Measurements from ENCODE around the gene ZGRF1.
"Not testable (repeated sequence)": the region's sequence is repeated elsewhere in the genome, so short reads cannot be mapped to it uniquely, and the experiment has no call there.

Gene ZGRF1

DNA sequence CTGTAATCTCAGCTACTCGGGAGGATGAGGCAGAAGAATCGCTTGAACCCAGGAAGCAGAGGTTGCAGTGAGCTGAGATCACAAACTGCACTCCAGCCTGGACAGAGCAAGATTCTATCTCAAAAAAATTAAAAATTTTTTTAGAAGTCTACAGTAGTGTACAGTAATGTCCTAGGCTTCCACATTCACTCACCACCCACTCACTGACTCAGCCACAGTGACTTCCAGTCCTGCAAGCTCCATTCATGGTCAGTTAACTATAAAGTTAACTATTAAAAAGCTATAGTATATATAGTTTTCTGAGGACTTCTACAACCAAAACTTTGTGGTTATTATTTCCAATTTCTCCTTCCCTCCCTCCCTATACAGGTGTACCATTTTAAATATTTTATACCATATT is 86.0 kb downstream of the ZGRF1 start:
- DNase-seq (ENCODE audit: low read depth) = peak; percentile 65

GRCh38 chr4:112546476-112546875 is 90.2 kb downstream of the ZGRF1 start:
- no peak for DNase-seq (ENCODE audit: low read depth)

GRCh38 chr4:112545346-112545745 is 91.4 kb downstream of the ZGRF1 start:
- DNase-seq (ENCODE audit: low read depth) = no peak

DNA sequence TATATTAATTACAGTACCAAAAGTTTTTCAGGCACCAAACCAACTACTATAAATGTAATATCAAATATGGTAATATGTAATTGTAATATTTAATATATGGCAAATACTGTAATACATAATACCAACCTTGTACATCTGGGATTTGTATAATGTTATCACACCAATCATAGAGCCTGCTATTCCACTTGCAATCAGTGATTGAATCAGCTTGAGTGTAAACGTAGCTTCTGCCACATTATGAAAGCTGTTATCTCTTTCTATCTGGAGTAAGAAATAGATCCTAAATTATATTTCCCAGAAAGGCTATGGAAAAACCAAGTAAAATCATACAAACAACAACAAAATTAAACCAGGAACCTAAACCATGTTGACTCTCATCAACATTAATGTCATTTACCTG is 96.0 kb downstream of the ZGRF1 start:
- DNase-seq (ENCODE audit: low read depth) = no peak

DNA sequence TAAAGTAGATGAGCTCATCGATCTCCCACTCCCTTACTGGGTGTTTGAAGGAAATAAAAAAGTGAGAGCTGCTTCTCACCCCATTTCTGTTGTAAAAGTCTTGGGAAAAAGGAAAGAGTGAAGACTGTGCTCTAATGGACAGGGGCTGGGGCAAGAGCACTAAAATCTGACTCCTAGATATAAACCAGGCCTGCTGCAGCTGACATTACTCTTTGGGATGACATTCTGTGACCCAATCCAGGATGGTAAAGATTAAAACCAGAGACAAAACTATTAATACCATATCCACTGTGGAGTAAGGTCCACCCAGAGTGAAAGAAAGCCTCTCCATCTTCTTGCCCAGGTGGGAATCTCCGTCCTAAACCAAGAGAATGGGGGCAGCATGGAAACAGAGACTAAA is 100.6 kb downstream of the ZGRF1 start:
- no peak for DNase-seq (ENCODE audit: low read depth)

DNA sequence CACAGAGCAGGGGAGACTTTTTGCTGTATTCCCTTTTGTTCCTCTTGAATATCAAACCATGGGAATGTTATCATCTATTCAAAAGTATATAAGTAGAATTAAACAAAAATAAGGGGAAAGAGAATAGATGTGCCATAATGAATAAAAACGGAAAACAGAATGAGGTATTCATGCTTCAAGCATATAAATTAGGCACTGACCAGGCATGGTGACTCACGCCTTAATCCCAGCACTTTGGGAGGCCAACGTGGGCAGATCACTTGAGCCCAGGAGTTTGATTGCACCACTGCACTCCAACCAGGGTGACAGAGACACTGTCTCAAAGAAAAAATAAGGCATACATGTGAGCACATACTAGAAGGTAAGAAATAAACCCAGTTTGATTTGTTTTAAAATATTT is 104.4 kb downstream of the ZGRF1 start:
- no peak for DNase-seq (ENCODE audit: low read depth)

GRCh38 chr4:112531146-112531545 is 105.6 kb downstream of the ZGRF1 start:
- no peak for DNase-seq (ENCODE audit: low read depth)

- DNase-seq (ENCODE audit: low read depth) = no peak
These were observed 110.6 kb downstream of the ZGRF1 start for GRCh38 chr4:112526061-112526460.

- no peak for DNase-seq (ENCODE audit: low read depth)
These were observed 112.8 kb downstream of the ZGRF1 start for GRCh38 chr4:112523764-112524505.

DNA sequence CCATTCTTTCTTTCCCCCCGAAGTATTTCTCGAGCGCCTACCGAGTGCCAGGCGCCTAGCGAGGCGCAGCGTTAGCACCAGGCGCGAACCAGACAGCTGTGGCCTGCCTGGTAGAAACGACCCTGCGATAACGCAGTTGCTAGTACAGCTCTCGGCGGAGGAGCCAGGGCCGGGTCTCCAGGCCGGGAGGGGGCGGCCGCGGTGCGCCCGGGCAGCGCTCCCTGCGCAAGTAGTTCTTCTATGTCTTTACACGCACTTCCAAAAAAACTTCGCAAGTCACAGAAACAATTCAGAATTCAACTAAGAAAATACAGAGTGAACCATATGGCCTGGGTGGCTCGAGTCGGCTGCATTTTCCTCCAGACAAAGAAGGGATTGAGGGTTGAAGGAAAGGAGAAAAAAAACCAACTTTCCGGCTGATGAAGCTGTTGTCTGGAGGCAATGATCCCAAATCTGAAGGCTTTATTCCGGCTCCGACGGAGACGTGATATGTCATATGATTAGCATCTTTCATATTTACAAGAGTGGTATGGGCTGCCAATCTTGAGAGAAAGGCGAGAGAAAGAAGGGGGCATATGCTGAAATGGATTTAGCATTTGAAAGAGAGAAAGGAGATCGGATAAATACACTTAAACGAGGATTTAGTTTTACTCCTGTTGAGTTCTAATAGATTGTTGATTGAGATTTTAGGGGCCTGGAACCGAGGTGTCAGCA is 113.5 kb downstream of the ZGRF1 start:
- no peak for DNase-seq (ENCODE audit: low read depth)

- DNase-seq (ENCODE audit: low read depth) = not testable (repeated sequence)
These were observed 114.3 kb downstream of the ZGRF1 start for GRCh38 chr4:112522431-112522830.

- no peak for DNase-seq (ENCODE audit: low read depth)
These were observed 115.3 kb downstream of the ZGRF1 start for GRCh38 chr4:112521123-112522023.

DNA sequence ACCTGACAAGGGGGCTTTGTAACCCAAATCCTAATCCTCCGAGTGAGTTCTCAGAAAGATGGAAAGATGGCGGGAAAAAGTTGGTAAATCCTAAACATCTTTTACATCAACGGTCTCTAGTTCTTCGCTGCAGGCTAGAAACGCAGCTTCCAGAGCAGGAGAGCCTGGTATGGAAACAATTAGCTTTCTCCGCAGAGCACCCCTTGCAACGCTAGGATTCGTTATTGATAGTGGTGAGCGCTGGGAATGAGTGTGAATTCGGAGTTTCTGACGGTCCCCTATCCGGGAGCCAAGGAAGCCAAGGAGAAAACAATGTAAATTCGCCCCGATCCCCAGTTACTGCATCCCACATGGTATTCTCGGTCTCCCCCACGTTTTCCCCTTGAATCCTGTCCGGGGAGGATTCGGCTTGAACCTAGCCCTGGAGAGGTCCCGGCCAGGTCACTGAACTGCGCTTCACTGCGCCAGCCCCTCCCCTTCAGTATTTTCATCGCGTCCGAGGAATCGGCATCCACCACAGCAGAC is 116.0 kb downstream of the ZGRF1 start:
- DNase-seq (ENCODE audit: low read depth) = no peak

DNA sequence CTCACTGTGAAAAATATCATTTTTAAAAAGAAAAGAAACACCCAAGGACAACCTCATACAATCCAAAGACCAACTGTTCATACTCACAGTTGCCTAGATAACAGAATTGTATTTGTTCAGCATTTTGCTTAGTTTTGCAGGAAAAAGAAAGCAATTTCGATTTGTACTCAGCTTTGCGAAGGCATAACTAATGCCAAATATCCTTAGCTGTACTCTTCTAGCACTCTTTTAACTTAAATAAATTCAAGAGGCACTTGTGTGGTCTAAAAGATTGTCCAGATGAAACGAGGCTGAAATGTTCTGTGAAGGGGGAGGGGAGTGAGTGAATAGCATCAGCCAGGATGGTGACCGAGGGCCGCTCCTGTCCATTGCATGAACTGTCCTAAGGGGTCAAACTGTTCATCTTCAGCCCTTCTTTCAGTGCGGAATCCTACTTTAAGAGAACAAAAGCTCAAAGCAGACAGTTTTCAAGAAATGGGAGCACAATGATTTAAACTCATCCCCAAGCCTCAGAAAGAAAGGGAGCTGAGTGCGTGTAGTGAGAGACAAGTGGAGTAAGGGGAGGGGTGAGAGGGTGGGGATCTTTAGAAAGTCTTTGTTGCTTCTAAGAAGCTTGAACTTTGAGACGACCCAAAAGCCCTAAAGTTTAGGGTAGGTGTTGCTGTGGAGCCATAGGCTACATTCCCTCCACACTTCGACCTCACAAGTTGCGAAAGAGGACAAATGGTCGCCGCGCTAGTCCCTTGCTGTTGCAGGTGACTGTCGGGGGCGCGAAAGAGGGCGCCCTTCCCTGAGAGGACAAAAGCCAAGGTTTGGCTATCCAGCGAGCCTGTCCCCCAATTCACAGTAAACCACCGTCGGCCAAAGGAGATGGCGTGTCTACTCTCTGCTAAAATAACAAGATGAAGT is 116.8 kb downstream of the ZGRF1 start:
- no peak for DNase-seq (ENCODE audit: low read depth)

GRCh38 chr4:112518675-112519074 is 118.0 kb downstream of the ZGRF1 start:
- no peak for DNase-seq (ENCODE audit: low read depth)

DNA sequence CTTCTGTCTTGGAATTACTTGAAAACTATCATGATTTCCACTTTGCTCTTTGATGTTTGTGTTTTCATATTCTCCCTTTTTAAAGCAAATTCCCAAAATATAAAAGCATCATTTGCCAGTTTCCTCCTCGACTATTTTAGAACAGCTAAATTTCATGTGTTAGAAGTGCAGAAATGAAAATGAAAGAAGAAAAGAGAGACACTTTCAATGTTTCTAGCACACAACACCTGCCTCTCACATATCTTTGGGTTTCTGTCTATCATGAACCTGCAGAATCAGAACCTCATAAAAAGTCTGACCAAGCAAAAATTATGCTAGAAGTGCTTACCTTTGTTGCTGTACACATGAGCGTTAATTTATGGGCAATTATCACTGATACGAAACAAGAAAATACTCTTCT is 118.8 kb downstream of the ZGRF1 start:
- DNase-seq (ENCODE audit: low read depth) = no peak

- DNase-seq (ENCODE audit: low read depth) = no peak
These were observed 119.6 kb downstream of the ZGRF1 start for GRCh38 chr4:112517067-112517634.

DNA sequence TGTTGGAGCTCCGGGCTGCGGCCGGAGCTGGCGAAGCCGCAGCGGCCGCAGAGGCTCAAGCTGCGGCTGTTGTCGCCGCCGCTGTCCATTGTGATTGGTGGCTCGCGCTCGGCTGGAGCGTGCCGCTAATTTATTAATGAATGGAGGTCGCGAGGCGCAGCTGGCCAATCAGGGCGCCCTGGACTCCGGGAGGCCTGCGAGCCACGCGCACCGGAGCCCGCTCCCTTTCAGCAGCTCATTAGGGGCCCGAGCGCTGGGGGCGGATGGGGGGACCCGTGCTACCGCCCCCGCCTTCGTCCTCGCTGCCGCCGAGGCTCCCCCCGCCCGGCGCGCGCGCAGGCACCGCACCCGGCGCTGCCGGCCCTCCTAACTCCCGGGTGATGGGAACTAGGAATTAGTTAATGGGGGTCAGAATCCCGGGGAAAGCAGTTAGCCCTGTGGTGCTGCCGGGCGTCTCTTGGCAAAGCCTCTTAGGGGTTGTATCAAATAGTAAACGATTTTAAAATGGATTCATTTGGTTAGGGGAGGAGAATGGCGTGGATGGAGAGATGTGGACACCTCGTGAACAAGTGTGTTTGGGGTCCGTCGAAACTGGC is 120.1 kb downstream of the ZGRF1 start:
- DNase-seq (ENCODE audit: low read depth) = no peak

GRCh38 chr4:112516066-112516470 is 120.6 kb downstream of the ZGRF1 start, which contains the start of gene NEUROG2:
NEUROG2 (minus strand) TSS chr4:112516180; CDS start chr4:112515475, 705 bp downstream.
- no peak for DNase-seq (ENCODE audit: low read depth)
